ENCODE results near the gene CEP85L. TPM values are rescaled to one million over a fixed set of nuclear protein-coding genes. Genes with fewer than 3 reads are reported as not detected.

The CEP85L gene
- total and polyA plus RNA-seq, 2 of the 4 experiments (the other 2 are of a cell fraction): 2.3 to 25.6 TPM

DNA sequence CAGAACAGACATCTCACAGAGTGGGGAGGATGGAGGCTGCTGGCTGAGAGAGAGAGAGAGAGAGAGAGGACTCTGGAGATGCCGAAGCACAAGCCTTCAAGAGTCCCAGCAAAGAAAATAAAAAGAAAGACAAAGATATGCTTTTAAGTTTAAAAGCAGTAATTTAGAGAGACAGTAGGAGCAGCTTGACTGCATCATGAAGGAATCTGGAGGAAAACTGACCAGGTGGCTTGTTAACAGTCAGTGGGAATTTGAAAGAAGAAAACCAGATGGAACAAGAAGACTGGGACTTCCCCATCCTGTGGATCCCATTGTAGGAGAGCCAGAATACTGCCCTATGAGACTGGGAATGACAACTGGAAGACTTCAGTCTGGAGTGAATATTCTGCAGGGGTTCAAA, 149.6 kb downstream of the CEP85L start:
- WGBS, 2 experiments (ENCODE audit: extremely low coverage in 2 of 2, insufficient read length in 1 of 2): no CpG with 5 or more reads among the region's 1 CpG
- H2BK20ac ChIP-seq (ENCODE audit: low read depth, low read length): no peak overlapping the region
- ATAC-seq (ENCODE audit: low read depth): no peak
- H3K9ac ChIP-seq (ENCODE audit: low read depth, low read length): no peak overlapping the region
- H2AFZ ChIP-seq (replicated peaks; ENCODE audit: low read length, poor library complexity): no peak overlapping the region
- in situ Hi-C loops (cut with MboI; ENCODE audit: low sequenced_read_pairs): loop anchor here (5.0 kb wide), 1 partner anchor 214 kb away; no protein-coding TSS in a partner anchor
- H3K23ac ChIP-seq (ENCODE audit: low read depth, low read length): no peak overlapping the region
- H2AK5ac ChIP-seq (ENCODE audit: low read depth, low read length): no peak overlapping the region
- H4K8ac ChIP-seq (ENCODE audit: low read depth in 2 of 2, low read length in 2 of 2): no peak overlapping the region
- H4K20me1 ChIP-seq (ENCODE audit: insufficient read depth, low read length): no peaks in the 10 kb centered on the region
- peaks cover 3 to 7% of the 10 kb centered on the region in 2 experiments; a peak in 1 of 4 replicates for H3K79me1 ChIP-seq (ENCODE audit: low read depth in 1 of 2, low read length in 2 of 2)
- H4K91ac ChIP-seq (ENCODE audit: insufficient read depth, low read depth, low read length): no peak overlapping the region
- H3K36me3 ChIP-seq (ENCODE audit: control insufficient read depth, insufficient read depth, low read length): peaks cover 6% of the 10 kb centered on the region; the same call in 1 of the 2 replicates
- H3K4me1 ChIP-seq (ENCODE audit: control insufficient read depth, insufficient read depth, low read length): peaks cover 3% of the 10 kb centered on the region; the same call in 1 of the 2 replicates
- no peaks in the 10 kb centered on the region for H3K27me3 ChIP-seq (ENCODE audit: control insufficient read depth, insufficient read depth, low read length)
- DNase-seq: peak; percentile 47
- no peak overlapping the region for H3K56ac ChIP-seq (ENCODE audit: extremely low read depth, insufficient read depth, low read length)
- no peaks in the 10 kb centered on the region; the same call in 1 of the 2 replicates for H3K9me1 ChIP-seq (ENCODE audit: insufficient read depth, low read length)
- no peak overlapping the region for H2BK120ac ChIP-seq (ENCODE audit: low read depth, low read length)
- no peak overlapping the region for H3K4ac ChIP-seq (ENCODE audit: low read depth, low read length)
- CTCF ChIA-PET: interaction anchor here (1.0 kb wide), 1 partner anchor 14 kb away, joined by 3 read pairs; no protein-coding TSS in a partner anchor
- H3K27ac ChIP-seq (ENCODE audit: insufficient read depth, low read length): no peak overlapping the region
- no peak overlapping the region for H2BK15ac ChIP-seq (ENCODE audit: low read depth, low read length)
- no peaks in the 10 kb centered on the region for H3K9me3 ChIP-seq (ENCODE audit: control insufficient read depth, insufficient read depth, low read length)
- intact Hi-C loops (cut with micrococcal nuclease): no loop called here
- dilution Hi-C loops (cut with HindIII; ENCODE audit: low sequenced_read_pairs, unreplicated experiment): no loop called here
- TF ChIP-seq BHLHE40 (IDR thresholded peaks at IDR 0.05; ENCODE audit: low read depth, low read length) (no peak), RFX5 (IDR thresholded peaks at IDR 0.05; ENCODE audit: low read depth, low read length) (no peak), MXI1 (IDR thresholded peaks at IDR 0.05; ENCODE audit: borderline replicate concordance, low read depth, low read length) (no peak), RCOR1 (IDR thresholded peaks at IDR 0.05; ENCODE audit: insufficient replicate concordance, low read length) (no peak), CHD1 (IDR thresholded peaks at IDR 0.05; ENCODE audit: low read depth, low read length) (no peak), POLR2A (IDR thresholded peaks at IDR 0.05; ENCODE audit: low read depth, low read length) (no peak), RAD21 (IDR thresholded peaks at IDR 0.05; ENCODE audit: low read length) (no peak), NFE2L2 (IDR thresholded peaks at IDR 0.05; ENCODE audit: low read depth, low read length) (no peak), FOS (IDR thresholded peaks at IDR 0.05; ENCODE audit: low read depth, low read length) (no peak), SMC3 (IDR thresholded peaks at IDR 0.05; ENCODE audit: low read depth, low read length) (no peak), MAZ (IDR thresholded peaks at IDR 0.05; ENCODE audit: borderline replicate concordance, low read depth, low read length) (no peak)
- TF ChIP-seq, protein P1, sequence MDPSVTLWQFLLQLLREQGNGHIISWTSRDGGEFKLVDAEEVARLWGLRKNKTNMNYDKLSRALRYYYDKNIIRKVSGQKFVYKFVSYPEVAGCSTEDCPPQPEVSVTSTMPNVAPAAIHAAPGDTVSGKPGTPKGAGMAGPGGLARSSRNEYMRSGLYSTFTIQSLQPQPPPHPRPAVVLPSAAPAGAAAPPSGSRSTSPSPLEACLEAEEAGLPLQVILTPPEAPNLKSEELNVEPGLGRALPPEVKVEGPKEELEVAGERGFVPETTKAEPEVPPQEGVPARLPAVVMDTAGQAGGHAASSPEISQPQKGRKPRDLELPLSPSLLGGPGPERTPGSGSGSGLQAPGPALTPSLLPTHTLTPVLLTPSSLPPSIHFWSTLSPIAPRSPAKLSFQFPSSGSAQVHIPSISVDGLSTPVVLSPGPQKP (IDR thresholded peaks at IDR 0.05; ENCODE audit: borderline replicate concordance, low read depth, low read length): no peak
- TF ChIP-seq, protein P2, sequence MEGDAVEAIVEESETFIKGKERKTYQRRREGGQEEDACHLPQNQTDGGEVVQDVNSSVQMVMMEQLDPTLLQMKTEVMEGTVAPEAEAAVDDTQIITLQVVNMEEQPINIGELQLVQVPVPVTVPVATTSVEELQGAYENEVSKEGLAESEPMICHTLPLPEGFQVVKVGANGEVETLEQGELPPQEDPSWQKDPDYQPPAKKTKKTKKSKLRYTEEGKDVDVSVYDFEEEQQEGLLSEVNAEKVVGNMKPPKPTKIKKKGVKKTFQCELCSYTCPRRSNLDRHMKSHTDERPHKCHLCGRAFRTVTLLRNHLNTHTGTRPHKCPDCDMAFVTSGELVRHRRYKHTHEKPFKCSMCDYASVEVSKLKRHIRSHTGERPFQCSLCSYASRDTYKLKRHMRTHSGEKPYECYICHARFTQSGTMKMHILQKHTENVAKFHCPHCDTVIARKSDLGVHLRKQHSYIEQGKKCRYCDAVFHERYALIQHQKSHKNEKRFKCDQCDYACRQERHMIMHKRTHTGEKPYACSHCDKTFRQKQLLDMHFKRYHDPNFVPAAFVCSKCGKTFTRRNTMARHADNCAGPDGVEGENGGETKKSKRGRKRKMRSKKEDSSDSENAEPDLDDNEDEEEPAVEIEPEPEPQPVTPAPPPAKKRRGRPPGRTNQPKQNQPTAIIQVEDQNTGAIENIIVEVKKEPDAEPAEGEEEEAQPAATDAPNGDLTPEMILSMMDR (conservative IDR thresholded peaks at IDR 0.05; ENCODE audit: low read depth, low read length): no peak
- TF ChIP-seq, protein P3, sequence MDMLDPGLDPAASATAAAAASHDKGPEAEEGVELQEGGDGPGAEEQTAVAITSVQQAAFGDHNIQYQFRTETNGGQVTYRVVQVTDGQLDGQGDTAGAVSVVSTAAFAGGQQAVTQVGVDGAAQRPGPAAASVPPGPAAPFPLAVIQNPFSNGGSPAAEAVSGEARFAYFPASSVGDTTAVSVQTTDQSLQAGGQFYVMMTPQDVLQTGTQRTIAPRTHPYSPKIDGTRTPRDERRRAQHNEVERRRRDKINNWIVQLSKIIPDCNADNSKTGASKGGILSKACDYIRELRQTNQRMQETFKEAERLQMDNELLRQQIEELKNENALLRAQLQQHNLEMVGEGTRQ (IDR thresholded peaks at IDR 0.05; ENCODE audit: low read depth, low read length): no peak
- H3K18ac ChIP-seq (ENCODE audit: low read depth, low read length): no peak overlapping the region
- H3K4me3 ChIP-seq (ENCODE audit: insufficient read depth, low read depth, low read length): no peak overlapping the region
- no TSS peak for BruUV-seq (replicated peaks)
- no peak overlapping the region for H4K5ac ChIP-seq (ENCODE audit: low read depth, low read length)
- POLR2A ChIA-PET (ENCODE audit: unreplicated experiment): no interaction called here
- H3K14ac ChIP-seq (replicated peaks; ENCODE audit: low read depth, low read length): no peak overlapping the region
- no peak overlapping the region for H2AK9ac ChIP-seq (replicated peaks; ENCODE audit: low read depth, low read length, poor library complexity)
- H3K4me2 ChIP-seq (ENCODE audit: low read depth, low read length): no peak overlapping the region
- H2BK5ac ChIP-seq (ENCODE audit: low read depth, low read length, poor library complexity, severe bottlenecking): no peak overlapping the region
